Measurements from ENCODE around the gene CORO2B. TPM values are rescaled to one million over a fixed set of nuclear protein-coding genes. Genes with fewer than 3 reads are reported as not detected.

Gene CORO2B
- polyA plus RNA-seq, 3 donors, result 0.03 TPM; not detected in 2

DNA sequence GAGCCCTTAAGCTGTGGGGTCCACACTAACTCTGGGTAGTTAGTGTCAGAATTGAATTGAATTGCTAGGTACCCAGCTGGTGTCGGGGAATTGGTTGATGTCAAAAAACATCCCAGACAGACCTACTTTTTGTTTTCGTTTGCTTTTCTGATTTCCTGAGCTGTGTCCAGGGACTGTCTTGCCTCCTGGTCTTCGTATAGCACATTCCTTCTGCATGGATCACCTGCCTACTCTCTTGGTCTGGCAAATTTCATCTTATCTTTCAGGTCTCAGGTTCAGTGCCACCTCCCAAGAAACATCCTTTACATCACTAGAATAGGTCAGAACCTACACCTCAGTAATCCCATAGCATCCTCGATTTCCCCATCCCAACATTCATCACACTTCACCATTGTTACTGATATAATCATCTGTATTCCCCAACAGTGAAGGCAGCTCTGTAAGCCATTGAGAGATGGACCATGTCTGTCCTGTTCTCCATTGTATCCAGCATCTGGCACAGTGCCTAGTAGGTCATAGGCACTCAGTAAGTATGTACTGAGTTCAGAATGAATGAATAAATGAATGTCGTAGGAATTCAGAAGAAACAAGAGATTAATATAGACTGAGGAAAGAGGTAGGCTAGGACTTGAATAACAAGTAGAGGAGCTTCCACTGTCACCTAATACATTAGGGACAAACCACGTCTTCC is 160.7 kb downstream of the CORO2B start:
- 93% methylated on average over 5 of the region's 6 CpGs for WGBS (ENCODE audit: insufficient coverage)
- TF ChIP-seq, protein P1, sequence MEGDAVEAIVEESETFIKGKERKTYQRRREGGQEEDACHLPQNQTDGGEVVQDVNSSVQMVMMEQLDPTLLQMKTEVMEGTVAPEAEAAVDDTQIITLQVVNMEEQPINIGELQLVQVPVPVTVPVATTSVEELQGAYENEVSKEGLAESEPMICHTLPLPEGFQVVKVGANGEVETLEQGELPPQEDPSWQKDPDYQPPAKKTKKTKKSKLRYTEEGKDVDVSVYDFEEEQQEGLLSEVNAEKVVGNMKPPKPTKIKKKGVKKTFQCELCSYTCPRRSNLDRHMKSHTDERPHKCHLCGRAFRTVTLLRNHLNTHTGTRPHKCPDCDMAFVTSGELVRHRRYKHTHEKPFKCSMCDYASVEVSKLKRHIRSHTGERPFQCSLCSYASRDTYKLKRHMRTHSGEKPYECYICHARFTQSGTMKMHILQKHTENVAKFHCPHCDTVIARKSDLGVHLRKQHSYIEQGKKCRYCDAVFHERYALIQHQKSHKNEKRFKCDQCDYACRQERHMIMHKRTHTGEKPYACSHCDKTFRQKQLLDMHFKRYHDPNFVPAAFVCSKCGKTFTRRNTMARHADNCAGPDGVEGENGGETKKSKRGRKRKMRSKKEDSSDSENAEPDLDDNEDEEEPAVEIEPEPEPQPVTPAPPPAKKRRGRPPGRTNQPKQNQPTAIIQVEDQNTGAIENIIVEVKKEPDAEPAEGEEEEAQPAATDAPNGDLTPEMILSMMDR (IDR thresholded peaks at IDR 0.05), result no peak

DNA sequence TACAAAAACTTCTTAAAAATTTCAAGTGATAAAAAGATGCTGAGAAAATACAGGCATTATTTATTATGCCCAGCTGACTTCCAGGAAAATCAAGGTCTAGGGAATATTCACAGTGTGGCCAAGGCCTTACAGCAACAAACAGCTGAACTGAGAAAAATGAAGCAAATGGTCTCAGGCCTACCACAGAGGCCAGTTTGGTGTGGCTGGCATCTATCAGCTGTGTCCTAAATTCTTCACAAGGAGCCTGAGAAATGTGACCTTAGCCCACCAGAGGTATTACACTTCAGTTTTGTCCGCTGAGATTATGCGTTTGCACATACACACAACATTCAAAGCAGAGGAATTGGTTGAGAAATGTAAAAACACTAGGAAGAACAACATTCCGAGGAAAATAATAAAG is 164.5 kb downstream of the CORO2B start:
- no peaks in the 10 kb centered on the region for H3K79me2 ChIP-seq (ENCODE audit: insufficient read depth, low read length)
- Mint-ChIP-seq H3K9me3 (peaks cover 0 to 5% (median 0%) of the 10 kb centered on the region in 7 donors), H3K36me3 (no peaks in the 10 kb centered on the region), H3K27ac (no peak overlapping the region), H3K4me3 (no peak overlapping the region), H3K4me1 (peaks cover 13% of the 10 kb centered on the region), H3K27me3 (ENCODE audit: low read depth in 3 of 3) (peaks cover 0 to 3% (median 1%) of the 10 kb centered on the region in 3 donors)
- H3K27ac ChIP-seq (ENCODE audit: low read depth in 1 of 2, low read length in 2 of 2), result no peak overlapping the region
- H3K9me3 ChIP-seq (replicated peaks in 1 of 2; ENCODE audit: control insufficient read depth in 1 of 2, insufficient read depth in 1 of 2, low read length in 2 of 2), result no peaks in the 10 kb centered on the region
- intact Hi-C loops (cut with micrococcal nuclease), result no loop called here
- 100% methylated on average over 1 of the region's 3 CpGs for WGBS (ENCODE audit: insufficient coverage)
- TF ChIP-seq, protein P1 (IDR thresholded peaks at IDR 0.05), result no peak
- H3K4me1 ChIP-seq (ENCODE audit: control insufficient read depth in 1 of 2, insufficient read depth in 2 of 2, low read length in 2 of 2), result peaks cover 5% of the 10 kb centered on the region in 2 donors
- no peak overlapping the region for H3K9ac ChIP-seq (ENCODE audit: insufficient read depth, low read length, poor library complexity, severe bottlenecking)
- H3K36me3 ChIP-seq (replicated peaks in 1 of 2; ENCODE audit: control insufficient read depth in 1 of 2, insufficient read depth in 2 of 2, low read length in 2 of 2), result no peaks in the 10 kb centered on the region
- DNase-seq, result no peak
- H4K20me1 ChIP-seq (ENCODE audit: insufficient read depth, low read length), result no peaks in the 10 kb centered on the region
- H3K27me3 ChIP-seq (ENCODE audit: control insufficient read depth in 2 of 2, insufficient read depth in 2 of 2, low read length in 2 of 2), result no peaks in the 10 kb centered on the region
- no peak overlapping the region for H2AFZ ChIP-seq (ENCODE audit: insufficient read depth, low read depth, low read length, poor library complexity, severe bottlenecking)
- no peak overlapping the region for H3K4me2 ChIP-seq (replicated peaks; ENCODE audit: extremely low read depth, low read length, poor library complexity, severe bottlenecking)
- H3K4me3 ChIP-seq (replicated peaks in 1 of 3; ENCODE audit: low read depth in 2 of 3, low read length in 3 of 3), result no peak overlapping the region

More for the DNA sequence above, 160.7 kb downstream of the CORO2B start:
- Histone ChIP-seq H4K20me1 (ENCODE audit: insufficient read depth, low read length) (no peaks in the 10 kb centered on the region), H3K36me3 (replicated peaks in 1 of 2; ENCODE audit: control insufficient read depth in 1 of 2, insufficient read depth in 2 of 2, low read length in 2 of 2) (no peaks in the 10 kb centered on the region), H3K79me2 (ENCODE audit: insufficient read depth, low read length) (no peaks in the 10 kb centered on the region), H3K4me1 (ENCODE audit: control insufficient read depth in 1 of 2, insufficient read depth in 2 of 2, low read length in 2 of 2) (peaks cover 5% of the 10 kb centered on the region in 2 donors), H3K4me2 (replicated peaks; ENCODE audit: extremely low read depth, low read length, poor library complexity, severe bottlenecking) (no peak overlapping the region), H3K4me3 (replicated peaks in 1 of 3; ENCODE audit: low read depth in 2 of 3, low read length in 3 of 3) (no peak overlapping the region), H2AFZ (ENCODE audit: insufficient read depth, low read depth, low read length, poor library complexity, severe bottlenecking) (no peak overlapping the region), H3K9ac (ENCODE audit: insufficient read depth, low read length, poor library complexity, severe bottlenecking) (no peak overlapping the region), H3K9me3 (replicated peaks in 1 of 2; ENCODE audit: control insufficient read depth in 1 of 2, insufficient read depth in 1 of 2, low read length in 2 of 2) (no peaks in the 10 kb centered on the region), H3K27me3 (ENCODE audit: control insufficient read depth in 2 of 2, insufficient read depth in 2 of 2, low read length in 2 of 2) (no peaks in the 10 kb centered on the region), H3K27ac (ENCODE audit: low read depth in 1 of 2, low read length in 2 of 2) (no peak overlapping the region)
- Mint-ChIP-seq H3K27me3 (ENCODE audit: low read depth in 3 of 3) (peaks cover 0 to 3% (median 0%) of the 10 kb centered on the region in 3 donors), H3K9me3 (no peaks in the 10 kb centered on the region), H3K27ac (no peak overlapping the region), H3K4me3 (no peak overlapping the region), H3K4me1 (peaks cover 18% of the 10 kb centered on the region), H3K36me3 (no peaks in the 10 kb centered on the region)
- no peak for DNase-seq
- intact Hi-C loops (cut with micrococcal nuclease), result loop anchor here in 1 of 2 donors (10.0 kb wide), 1 partner anchor 95 kb away; no protein-coding TSS in a partner anchor

Data from CD14-positive monocyte (primary cell).